ENCODE measurements around the gene RPS15A. TPM values are rescaled to one million over a fixed set of nuclear protein-coding genes. Genes with fewer than 3 reads are reported as not detected.

RPS15A gene
- total RNA-seq, 2 donors from 2014 or later: 982 to 1,579 TPM

GRCh38 chr16:18809165-18809564, 19.0 kb upstream of the RPS15A start:
- peaks cover 46% of the 10 kb centered on the region for H3K36me3 ChIP-seq
- H3K27ac ChIP-seq: no peak overlapping the region
- no peaks in the 10 kb centered on the region for H3K27me3 ChIP-seq
- no peaks in the 10 kb centered on the region for H3K9me3 ChIP-seq
- no peak for DNase-seq (ENCODE audit: low spot score)
- no peak overlapping the region for H3K4me3 ChIP-seq
- peaks cover 0 to 6% of the 10 kb centered on the region in 2 donors for H3K4me1 ChIP-seq
- no peak for TF ChIP-seq CTCF (IDR thresholded peaks at IDR 0.05)

DNA sequence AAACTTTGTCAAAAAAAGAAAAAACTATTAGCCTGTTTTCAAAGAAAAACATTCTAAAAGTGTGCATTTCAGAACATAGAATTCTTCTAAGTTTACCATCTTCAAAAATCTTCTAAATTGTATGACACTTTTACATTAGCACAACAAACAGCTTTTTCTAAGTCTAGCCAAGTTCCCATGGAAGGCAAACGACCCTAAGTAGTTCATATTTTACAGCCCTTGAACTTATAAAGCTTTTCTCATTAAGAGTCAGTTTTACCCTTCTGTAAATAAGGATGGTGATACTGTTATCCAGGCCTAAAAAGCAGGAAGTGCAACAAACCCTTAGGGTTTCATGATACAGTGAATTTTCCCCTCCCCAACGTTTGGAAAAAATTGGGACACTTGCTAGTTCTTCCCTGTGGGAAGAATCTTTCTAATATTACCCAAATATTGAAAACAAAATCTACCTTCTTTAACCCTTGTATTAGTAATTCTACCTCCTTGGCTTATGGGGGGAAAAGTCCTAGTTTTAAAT, 15.2 kb upstream of the RPS15A start:
- Histone ChIP-seq H3K4me1 (peaks cover 0 to 33% of the 10 kb centered on the region in 2 donors), H3K36me3 (peaks cover 19% of the 10 kb centered on the region), H3K27ac (peak overlapping the region in 1 of 2 donors; percentile 33), H3K9me3 (no peaks in the 10 kb centered on the region), H3K27me3 (no peaks in the 10 kb centered on the region), H3K4me3 (no peak overlapping the region)
- TF ChIP-seq CTCF (IDR thresholded peaks at IDR 0.05): no peak
- no peak for DNase-seq (ENCODE audit: low spot score)

DNA sequence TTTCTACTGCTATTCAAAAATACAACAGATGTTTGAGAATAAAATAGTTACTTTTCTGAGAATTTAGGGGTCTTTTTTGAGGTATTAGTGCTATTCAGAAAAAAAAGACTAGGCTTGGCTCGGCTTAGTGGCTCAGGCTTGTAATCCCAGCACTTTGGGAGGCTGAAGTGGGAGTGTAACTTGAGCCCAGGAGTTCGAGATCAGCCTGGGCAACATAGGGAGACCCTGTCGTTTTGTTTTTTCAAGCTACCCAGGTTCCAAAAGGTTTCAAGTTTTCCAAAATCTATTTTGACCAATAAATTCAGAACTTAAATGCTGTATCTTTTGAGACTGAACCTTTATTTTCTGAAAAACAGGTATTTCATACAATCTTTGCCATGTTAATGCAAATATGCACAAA, 14.4 kb upstream of the RPS15A start:
- H3K27ac ChIP-seq: peak overlapping the region; percentile 33 to 54
- peaks cover 0 to 41% of the 10 kb centered on the region in 2 donors for H3K4me1 ChIP-seq
- H3K4me3 ChIP-seq: no peak overlapping the region
- no peak for TF ChIP-seq CTCF (IDR thresholded peaks at IDR 0.05)
- DNase-seq (ENCODE audit: low spot score): no peak
- H3K27me3 ChIP-seq: no peaks in the 10 kb centered on the region
- H3K9me3 ChIP-seq: no peaks in the 10 kb centered on the region
- peaks cover 12% of the 10 kb centered on the region for H3K36me3 ChIP-seq

GRCh38 chr16:18803569-18804462, 13.7 kb upstream of the RPS15A start:
- H3K36me3 ChIP-seq: peaks cover 5% of the 10 kb centered on the region
- peak overlapping the region; percentile 33 to 54 for H3K27ac ChIP-seq
- H3K4me1 ChIP-seq: peaks cover 0 to 47% of the 10 kb centered on the region in 2 donors
- H3K27me3 ChIP-seq: no peaks in the 10 kb centered on the region
- DNase-seq (ENCODE audit: low spot score): no peak
- no peak overlapping the region for H3K4me3 ChIP-seq
- no peaks in the 10 kb centered on the region for H3K9me3 ChIP-seq
- TF ChIP-seq CTCF (IDR thresholded peaks at IDR 0.05): no peak

DNA sequence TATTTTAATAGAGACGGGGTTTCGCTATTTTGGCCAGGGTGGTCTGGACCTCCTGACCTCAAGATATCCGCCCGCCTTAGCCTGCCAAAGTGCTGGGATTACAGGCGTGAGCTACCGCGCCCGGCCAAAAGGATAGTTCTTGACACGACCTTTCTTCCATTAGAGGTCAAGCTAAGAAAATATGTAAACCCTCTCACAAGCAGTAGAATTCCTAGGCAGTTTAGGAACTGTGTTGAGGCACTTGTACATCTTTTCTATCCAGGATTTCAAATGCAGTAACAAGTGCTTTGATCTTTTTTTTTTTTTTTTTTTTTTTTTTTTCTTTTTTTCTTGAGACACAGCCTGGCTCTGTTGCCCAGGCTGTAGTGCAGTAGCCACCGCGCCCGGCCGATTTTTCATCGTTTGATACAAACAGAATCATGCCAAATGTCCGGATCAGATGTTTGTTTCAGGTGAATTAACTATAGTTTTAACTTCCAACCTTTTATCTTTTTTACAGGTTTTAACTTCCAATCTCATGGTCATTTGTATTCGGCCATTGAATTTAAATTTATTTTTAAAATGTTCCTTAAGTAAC, 12.7 kb upstream of the RPS15A start:
- DNase-seq (ENCODE audit: low spot score): no peak
- Histone ChIP-seq H3K27ac (peak overlapping the region; percentile 83 to 92), H3K9me3 (no peaks in the 10 kb centered on the region), H3K4me3 (no peak overlapping the region), H3K36me3 (no peaks in the 10 kb centered on the region), H3K4me1 (peaks cover 0 to 55% of the 10 kb centered on the region in 2 donors), H3K27me3 (no peaks in the 10 kb centered on the region)
- TF ChIP-seq CTCF (IDR thresholded peaks at IDR 0.05): no peak

Data from right atrium auricular region (tissue), 2 donors.